ENCODE data around the gene MIR17HG. TPM values are rescaled to one million over a fixed set of nuclear protein-coding genes. Genes with fewer than 3 reads are reported as not detected.

MIR17HG gene
- total RNA-seq, 1 donor from 2014 or later, result 3.1 TPM

DNA sequence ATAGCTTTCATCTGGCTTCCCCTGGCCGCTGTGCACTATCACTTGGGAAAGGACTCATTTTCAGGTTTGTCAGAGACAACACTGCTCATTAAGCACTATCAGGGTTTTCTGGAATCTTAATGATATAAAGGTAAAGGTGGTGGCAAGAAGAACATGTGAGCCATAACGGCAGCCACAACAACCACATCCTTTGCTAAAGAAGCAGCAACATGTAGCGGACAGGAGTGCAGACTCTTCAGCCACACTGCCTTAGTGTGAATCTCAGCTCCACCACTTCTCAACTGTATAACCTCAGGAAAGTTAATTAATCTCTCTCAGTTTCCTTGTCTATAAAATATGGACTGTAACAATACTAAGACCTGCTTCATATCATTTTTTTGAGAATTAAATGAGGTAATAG, 24.1 kb upstream of the MIR17HG start:
- DNase-seq (ENCODE audit: extremely low spot score, unreplicated experiment), result no peak
- Mint-ChIP-seq H3K36me3 (ENCODE audit: unreplicated experiment) (no peaks in the 10 kb centered on the region), H3K27me3 (ENCODE audit: unreplicated experiment) (peaks cover 37% of the 10 kb centered on the region), H3K4me1 (ENCODE audit: unreplicated experiment) (no peaks in the 10 kb centered on the region), H3K4me3 (ENCODE audit: unreplicated experiment) (no peak overlapping the region), H3K9me3 (ENCODE audit: unreplicated experiment) (no peaks in the 10 kb centered on the region), H3K27ac (ENCODE audit: unreplicated experiment) (no peak overlapping the region)
- TF ChIP-seq, protein P1, sequence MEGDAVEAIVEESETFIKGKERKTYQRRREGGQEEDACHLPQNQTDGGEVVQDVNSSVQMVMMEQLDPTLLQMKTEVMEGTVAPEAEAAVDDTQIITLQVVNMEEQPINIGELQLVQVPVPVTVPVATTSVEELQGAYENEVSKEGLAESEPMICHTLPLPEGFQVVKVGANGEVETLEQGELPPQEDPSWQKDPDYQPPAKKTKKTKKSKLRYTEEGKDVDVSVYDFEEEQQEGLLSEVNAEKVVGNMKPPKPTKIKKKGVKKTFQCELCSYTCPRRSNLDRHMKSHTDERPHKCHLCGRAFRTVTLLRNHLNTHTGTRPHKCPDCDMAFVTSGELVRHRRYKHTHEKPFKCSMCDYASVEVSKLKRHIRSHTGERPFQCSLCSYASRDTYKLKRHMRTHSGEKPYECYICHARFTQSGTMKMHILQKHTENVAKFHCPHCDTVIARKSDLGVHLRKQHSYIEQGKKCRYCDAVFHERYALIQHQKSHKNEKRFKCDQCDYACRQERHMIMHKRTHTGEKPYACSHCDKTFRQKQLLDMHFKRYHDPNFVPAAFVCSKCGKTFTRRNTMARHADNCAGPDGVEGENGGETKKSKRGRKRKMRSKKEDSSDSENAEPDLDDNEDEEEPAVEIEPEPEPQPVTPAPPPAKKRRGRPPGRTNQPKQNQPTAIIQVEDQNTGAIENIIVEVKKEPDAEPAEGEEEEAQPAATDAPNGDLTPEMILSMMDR (IDR thresholded peaks at IDR 0.05), result no peak

DNA sequence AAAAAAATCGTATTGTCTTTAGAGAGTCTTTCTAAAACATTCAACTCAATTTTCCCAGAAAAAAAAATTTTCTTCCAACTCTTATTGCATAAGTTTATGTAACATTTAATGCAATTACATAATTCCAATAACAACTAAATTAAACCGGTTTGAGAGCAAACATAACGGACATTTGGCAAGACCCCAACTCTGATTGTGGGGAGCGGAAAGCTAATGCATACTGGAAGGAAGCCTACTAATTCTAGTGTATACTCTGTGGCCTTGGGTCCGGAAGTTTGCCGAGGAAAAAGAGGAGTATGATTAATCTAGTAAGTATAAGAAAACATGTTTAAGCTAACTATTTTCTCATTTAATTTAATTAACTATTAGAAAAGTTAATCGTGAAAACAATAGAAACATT, 21.3 kb upstream of the MIR17HG start:
- DNase-seq (ENCODE audit: extremely low spot score, unreplicated experiment), result no peak
- TF ChIP-seq, protein P1 (IDR thresholded peaks at IDR 0.05), result no peak
- Mint-ChIP-seq H3K36me3 (ENCODE audit: unreplicated experiment) (no peaks in the 10 kb centered on the region), H3K9me3 (ENCODE audit: unreplicated experiment) (no peaks in the 10 kb centered on the region), H3K4me3 (ENCODE audit: unreplicated experiment) (no peak overlapping the region), H3K27ac (ENCODE audit: unreplicated experiment) (no peak overlapping the region), H3K4me1 (ENCODE audit: unreplicated experiment) (no peaks in the 10 kb centered on the region), H3K27me3 (ENCODE audit: unreplicated experiment) (peaks cover 34% of the 10 kb centered on the region)

DNA sequence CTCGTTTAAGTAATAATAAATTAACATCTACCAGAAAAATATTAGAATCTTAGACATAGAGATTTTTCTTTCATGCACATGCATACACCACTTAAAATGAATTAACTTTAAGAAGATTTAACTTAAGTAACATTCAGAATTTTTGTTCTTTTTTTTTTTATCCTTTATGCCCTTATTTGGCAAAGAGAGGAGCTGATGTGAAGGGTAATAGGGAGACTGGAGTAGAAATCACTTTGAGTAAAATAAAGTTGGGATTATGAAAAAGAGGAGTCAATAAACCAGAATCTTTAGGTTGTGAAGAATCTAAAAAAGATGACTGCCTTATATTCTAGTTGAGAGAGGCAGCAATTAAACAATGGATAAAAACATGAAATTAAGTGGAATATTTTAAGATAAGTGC, 18.8 kb upstream of the MIR17HG start:
- no peak for DNase-seq (ENCODE audit: extremely low spot score, unreplicated experiment)
- TF ChIP-seq, protein P1 (IDR thresholded peaks at IDR 0.05), result no peak
- H3K9me3 Mint-ChIP-seq (ENCODE audit: unreplicated experiment), result no peaks in the 10 kb centered on the region
- H3K27me3 Mint-ChIP-seq (ENCODE audit: unreplicated experiment), result peaks cover 31% of the 10 kb centered on the region
- no peaks in the 10 kb centered on the region for H3K36me3 Mint-ChIP-seq (ENCODE audit: unreplicated experiment)
- no peak overlapping the region for H3K27ac Mint-ChIP-seq (ENCODE audit: unreplicated experiment)
- H3K4me1 Mint-ChIP-seq (ENCODE audit: unreplicated experiment), result no peaks in the 10 kb centered on the region
- no peak overlapping the region for H3K4me3 Mint-ChIP-seq (ENCODE audit: unreplicated experiment)

DNA sequence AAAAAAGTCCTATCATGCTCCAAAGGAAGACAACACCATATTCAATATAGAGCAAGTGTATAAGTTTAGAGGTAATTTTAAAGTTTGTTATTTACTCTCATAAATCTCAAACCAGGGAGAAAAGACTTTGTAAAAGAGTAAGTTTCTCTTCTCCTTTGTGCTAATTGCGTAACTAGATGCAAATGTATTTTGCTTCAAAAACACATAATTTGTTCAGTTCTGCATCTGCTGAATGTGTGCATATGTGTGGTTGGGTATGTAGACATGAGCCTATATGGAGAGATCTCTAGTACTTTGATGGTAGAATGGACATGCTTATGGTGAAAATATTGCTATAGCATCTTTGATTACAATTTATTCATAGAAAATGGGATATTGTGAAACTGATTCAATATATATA, 17.8 kb upstream of the MIR17HG start:
- Mint-ChIP-seq H3K27ac (ENCODE audit: unreplicated experiment) (no peak overlapping the region), H3K4me1 (ENCODE audit: unreplicated experiment) (no peaks in the 10 kb centered on the region), H3K27me3 (ENCODE audit: unreplicated experiment) (peaks cover 38% of the 10 kb centered on the region), H3K4me3 (ENCODE audit: unreplicated experiment) (no peak overlapping the region), H3K36me3 (ENCODE audit: unreplicated experiment) (no peaks in the 10 kb centered on the region), H3K9me3 (ENCODE audit: unreplicated experiment) (no peaks in the 10 kb centered on the region)
- no peak for DNase-seq (ENCODE audit: extremely low spot score, unreplicated experiment)
- TF ChIP-seq, protein P1 (IDR thresholded peaks at IDR 0.05), result no peak

- no peak overlapping the region for H3K27ac Mint-ChIP-seq (ENCODE audit: unreplicated experiment)
- DNase-seq (ENCODE audit: extremely low spot score, unreplicated experiment), result no peak
- TF ChIP-seq, protein P1 (IDR thresholded peaks at IDR 0.05), result no peak
- H3K27me3 Mint-ChIP-seq (ENCODE audit: unreplicated experiment), result peaks cover 42% of the 10 kb centered on the region
- no peaks in the 10 kb centered on the region for H3K36me3 Mint-ChIP-seq (ENCODE audit: unreplicated experiment)
- H3K4me3 Mint-ChIP-seq (ENCODE audit: unreplicated experiment), result no peak overlapping the region
- no peaks in the 10 kb centered on the region for H3K9me3 Mint-ChIP-seq (ENCODE audit: unreplicated experiment)
- no peaks in the 10 kb centered on the region for H3K4me1 Mint-ChIP-seq (ENCODE audit: unreplicated experiment)
These were observed 16.2 kb upstream of the MIR17HG start for GRCh38 chr13:91331047-91331915.
